IMR-90 (cell line): ENCODE measurements around the gene WEE2. TPM values are rescaled to one million over a fixed set of nuclear protein-coding genes. Genes with fewer than 3 reads are reported as not detected.

Experiments
- ATAC-seq: fragments of 200-7000 bp; cut with Tn5 transposase; 2 replicates; pipeline ENCODE4 v1.9.1; 2020; ENCODE audit warnings: low read depth, mild to moderate bottlenecking, moderate library complexity
- BruUV-seq: library from RNA; stranded (reverse); fragments of 400-500 nt; replicated peaks from 2 replicates; lab custom pipeline; 2021; lab: Mats Ljungman, UMichigan
- CTCF ChIA-PET: fragments of 300-600 bp; formaldehyde crosslinking; extraction: SDS; loops from one replicate; lab custom pipeline; 2021; ENCODE audit warnings: antibody characterized with exemption; lab: Yijun Ruan, JAX
- POLR2A ChIA-PET: fragments of 300-600 bp; sonication (Branson Sonifier 250); formaldehyde crosslinking; loops from one replicate; lab custom pipeline; 2022; ENCODE audit warnings: antibody characterized with exemption; ENCODE audit not compliant: unreplicated experiment; lab: Charles Lee
- DNase-seq: peaks from one replicate; pipeline ENCODE4 v3.0.0; 2013
- H2AFZ ChIP-seq: replicated peaks from 2 replicates; pipeline ENCODE3; 2013; ENCODE audit warnings: low read length, mild to moderate bottlenecking; ENCODE audit not compliant: poor library complexity
- H2AK5ac ChIP-seq: 2 replicates; pipeline ENCODE4 v1.6.1; 2013; ENCODE audit warnings: low read depth, low read length, inconsistent platforms
- H2AK9ac ChIP-seq: replicated peaks from 2 replicates; pipeline ENCODE3; 2013; ENCODE audit warnings: mild to moderate bottlenecking, low read depth, low read length, moderate library complexity; ENCODE audit not compliant: poor library complexity
- H2BK120ac ChIP-seq: 2 replicates; pipeline ENCODE4 v1.6.1; 2013; ENCODE audit warnings: low read depth, low read length, inconsistent platforms
- H2BK15ac ChIP-seq: 3 replicates; pipeline ENCODE4 v1.6.1; 2013; ENCODE audit warnings: low read depth, low read length, inconsistent platforms
- H2BK20ac ChIP-seq: 2 replicates; pipeline ENCODE4 v1.6.1; 2013; ENCODE audit warnings: low read depth, mild to moderate bottlenecking, inconsistent platforms, low read length, moderate library complexity
- H2BK5ac ChIP-seq: 2 replicates; pipeline ENCODE4 v1.6.1; 2013; ENCODE audit warnings: mild to moderate bottlenecking, low read depth, low read length, inconsistent platforms; ENCODE audit not compliant: poor library complexity, severe bottlenecking
- H3K14ac ChIP-seq: replicated peaks from 2 replicates; pipeline ENCODE4 v1.6.1; 2013; ENCODE audit warnings: low read depth, low read length, inconsistent platforms
- H3K18ac ChIP-seq: 2 replicates; pipeline ENCODE4 v1.6.1; 2013; ENCODE audit warnings: low read depth, low read length, control low read depth
- H3K23ac ChIP-seq: 2 replicates; pipeline ENCODE4 v1.6.1; 2013; ENCODE audit warnings: low read depth, low read length, inconsistent platforms
- H3K27ac ChIP-seq: 2 replicates; pipeline ENCODE4 v1.5.1; 2013; ENCODE audit warnings: mild to moderate bottlenecking, control low read depth, low read length; ENCODE audit not compliant: insufficient read depth
- H3K27me3 ChIP-seq: 2 replicates; pipeline ENCODE4 v1.6.1; 2013; ENCODE audit warnings: low read length; ENCODE audit not compliant: control insufficient read depth, insufficient read depth
- H3K36me3 ChIP-seq: 2 replicates; pipeline ENCODE4 v1.6.1; 2013; ENCODE audit warnings: low read length, mixed read lengths; ENCODE audit not compliant: control insufficient read depth, insufficient read depth
- H3K4ac ChIP-seq: 2 replicates; pipeline ENCODE4 v1.6.1; 2013; ENCODE audit warnings: low read depth, low read length, inconsistent platforms
- H3K4me1 ChIP-seq: 2 replicates; pipeline ENCODE4 v1.6.1; 2013; ENCODE audit warnings: low read length, mixed read lengths; ENCODE audit not compliant: control insufficient read depth, insufficient read depth
- H3K4me2 ChIP-seq: 2 replicates; pipeline ENCODE4 v1.6.1; 2013; ENCODE audit warnings: low read depth, mild to moderate bottlenecking, control low read depth, low read length, moderate library complexity
- H3K4me3 ChIP-seq: 2 replicates; pipeline ENCODE4 v1.5.1; 2013; ENCODE audit warnings: low read depth, mild to moderate bottlenecking, control low read depth, low read length, moderate library complexity; ENCODE audit not compliant: insufficient read depth
- H3K56ac ChIP-seq: 2 replicates; pipeline ENCODE4 v1.6.1; 2013; ENCODE audit warnings: low read length, inconsistent platforms; ENCODE audit not compliant: insufficient read depth; ENCODE audit errors: extremely low read depth
- H3K79me1 ChIP-seq, 2 experiments: 2 replicates each; pipeline ENCODE4 v1.6.1; 2013; ENCODE audit warnings: low read length in 2 of 2, inconsistent platforms in 1 of 2, low read depth in 1 of 2
- H3K9ac ChIP-seq: 2 replicates; pipeline ENCODE4 v1.6.1; 2013; ENCODE audit warnings: low read depth, low read length, control low read depth
- H3K9me1 ChIP-seq: 2 replicates; pipeline ENCODE4 v1.6.1; 2013; ENCODE audit warnings: low read length, inconsistent platforms; ENCODE audit not compliant: insufficient read depth
- H3K9me3 ChIP-seq: 2 replicates; pipeline ENCODE4 v1.6.1; 2013; ENCODE audit warnings: low read length; ENCODE audit not compliant: control insufficient read depth, insufficient read depth
- H4K20me1 ChIP-seq: 2 replicates; pipeline ENCODE4 v1.6.1; 2013; ENCODE audit warnings: low read length, inconsistent platforms; ENCODE audit not compliant: insufficient read depth
- H4K5ac ChIP-seq: 2 replicates; pipeline ENCODE4 v1.6.1; 2013; ENCODE audit warnings: mild to moderate bottlenecking, low read depth, low read length, control low read depth
- H4K8ac ChIP-seq, 2 experiments: 2 replicates each; pipeline ENCODE4 v1.6.1; 2013; ENCODE audit warnings: low read depth in 2 of 2, low read length in 2 of 2, control low read depth in 1 of 2, inconsistent platforms in 1 of 2
- H4K91ac ChIP-seq: 2 replicates; pipeline ENCODE4 v1.6.1; 2013; ENCODE audit warnings: low read depth, low read length, inconsistent platforms; ENCODE audit not compliant: insufficient read depth
- BHLHE40 ChIP-seq: fragments of 150-350 bp; IDR thresholded peaks from 2 replicates; pipeline ENCODE4 v1.6.1; 2016; ENCODE audit warnings: mild to moderate bottlenecking, low read depth, low read length
- CEBPB ChIP-seq: IDR thresholded peaks from 2 replicates; pipeline ENCODE4 v1.6.1; 2012; ENCODE audit warnings: low read depth, low read length, improper control_type of control experiment
- CHD1 ChIP-seq: IDR thresholded peaks from 2 replicates; pipeline ENCODE4 v1.6.1; 2012; ENCODE audit warnings: low read depth, low read length, improper control_type of control experiment
- FOS ChIP-seq: fragments of 150-350 bp; IDR thresholded peaks from 2 replicates; pipeline ENCODE4 v1.6.1; 2016; ENCODE audit warnings: low read depth, low read length
- MAFK ChIP-seq: IDR thresholded peaks from 2 replicates; pipeline ENCODE4 v1.6.1; 2012; ENCODE audit warnings: low read depth, low read length, improper control_type of control experiment
- MAZ ChIP-seq: IDR thresholded peaks from 2 replicates; pipeline ENCODE4 v1.6.1; 2012; ENCODE audit warnings: low read depth, mild to moderate bottlenecking, low read length, improper control_type of control experiment, moderate library complexity, borderline replicate concordance
- MXI1 ChIP-seq: IDR thresholded peaks from 2 replicates; pipeline ENCODE4 v1.6.1; 2012; ENCODE audit warnings: low read depth, mild to moderate bottlenecking, low read length, moderate library complexity, borderline replicate concordance
- NFE2L2 ChIP-seq: fragments of 150-350 bp; IDR thresholded peaks from 2 replicates; pipeline ENCODE4 v1.6.1; 2016; ENCODE audit warnings: low read depth, mild to moderate bottlenecking, low read length
- POLR2A ChIP-seq: IDR thresholded peaks from 2 replicates; pipeline ENCODE4 v1.6.1; 2012; ENCODE audit warnings: mild to moderate bottlenecking, low read depth, low read length
- RAD21 ChIP-seq: IDR thresholded peaks from 2 replicates; pipeline ENCODE4 v1.6.1; 2012; ENCODE audit warnings: low read length, improper control_type of control experiment
- RCOR1 ChIP-seq: IDR thresholded peaks from 2 replicates; pipeline ENCODE4 v1.6.1; 2012; ENCODE audit warnings: mild to moderate bottlenecking, low read length, improper control_type of control experiment; ENCODE audit not compliant: insufficient replicate concordance
- RFX5 ChIP-seq: IDR thresholded peaks from 2 replicates; pipeline ENCODE4 v1.8.0; 2012; ENCODE audit warnings: low read depth, mild to moderate bottlenecking, low read length, moderate library complexity
- SMC3 ChIP-seq: fragments of 150-350 bp; IDR thresholded peaks from 2 replicates; pipeline ENCODE4 v1.6.1; 2016; ENCODE audit warnings: low read depth, mild to moderate bottlenecking, antibody characterized with exemption, low read length, moderate library complexity
- WGBS, 2 experiments: methylation state at CpG; one replicate each; pipeline versions ENCODE4 v1.1.5 to v1.1.7; 2013; ENCODE audit warnings: missing lambda C conversion rate in 2 of 2; ENCODE audit not compliant: insufficient read length in 1 of 2; ENCODE audit errors: extremely low coverage in 2 of 2; 5-methylcytosine and 5-hydroxymethylcytosine counted together
- dilution Hi-C: fragments of 300-500 bp; cut with HindIII; formaldehyde crosslinking; loops from one replicate; pipeline ENCODE4 v1.14.3; 2018; ENCODE audit warnings: low sequenced_read_pairs; ENCODE audit not compliant: unreplicated experiment
- in situ Hi-C: fragments of 300-500 bp; cut with MboI; formaldehyde crosslinking; loops from 3 replicates; pipeline ENCODE4 v1.14.3; 2019; ENCODE audit warnings: low sequenced_read_pairs, inconsistent platforms, mixed read lengths
- intact Hi-C: fragments of 100-400 bp; cut with micrococcal nuclease; formaldehyde crosslinking; loops from 2 replicates; pipeline ENCODE4 v1.10.0; 2022
- polyA plus RNA-seq, 3 experiments: library from polyadenylated mRNA; depleted of rRNA; stranded (reverse); fragments of >200 nt; gene quantifications; 2 replicates each; pipeline ENCODE4 v1.2.3, GENCODE V29; 2012; ENCODE audit warnings: low replicate concordance in 1 of 3
- total RNA-seq: library from RNA; depleted of rRNA; stranded (reverse); fragments of >200 nt; gene quantifications from 2 replicates; pipeline ENCODE4 v1.2.3, GENCODE V29; 2012
- TF ChIP-seq, protein P1 (sequence below): fragments of 150-350 bp; IDR thresholded peaks from 2 replicates; pipeline ENCODE4 v1.6.1; 2017; ENCODE audit warnings: mild to moderate bottlenecking, antibody characterized with exemption, low read length, low read depth
- TF ChIP-seq, protein P2 (sequence below): fragments of 150-350 bp; IDR thresholded peaks from 2 replicates; pipeline ENCODE4 v1.6.1; 2016; ENCODE audit warnings: low read depth, mild to moderate bottlenecking, low read length, moderate library complexity, borderline replicate concordance
- TF ChIP-seq, protein P3 (sequence below): conservative IDR thresholded peaks from 2 replicates; pipeline ENCODE4 v1.5.1; 2012; ENCODE audit warnings: mild to moderate bottlenecking, low read depth, low read length, improper control_type of control experiment

Gene WEE2
- total and polyA plus RNA-seq, 2 of the 4 experiments (the other 2 are of a cell fraction): not detected

DNA sequence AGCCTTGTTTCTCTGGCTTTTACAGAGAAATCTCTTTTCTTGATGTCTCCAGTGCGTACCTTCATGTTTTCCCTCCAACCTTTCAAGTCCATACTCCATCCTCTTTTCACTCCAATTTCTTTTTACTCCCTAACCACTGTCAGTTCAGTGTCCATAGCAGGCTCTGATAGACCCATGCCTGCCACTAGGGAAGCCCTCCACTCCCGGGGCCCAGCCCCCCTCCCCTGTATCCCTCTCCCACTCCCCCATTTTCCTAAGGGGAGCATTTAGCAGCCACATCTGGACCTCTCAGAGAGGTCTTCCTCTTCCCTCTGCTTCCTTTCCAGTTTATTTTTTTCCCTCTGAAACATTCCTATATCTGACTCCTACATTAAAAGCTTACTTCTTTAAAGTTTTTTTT, 39.3 kb upstream of the WEE2 start:
- H2BK120ac ChIP-seq: no peak overlapping the region
- intact Hi-C loops: no loop called here
- no peaks in the 10 kb centered on the region for H3K9me1 ChIP-seq
- no peak overlapping the region for H2AK5ac ChIP-seq
- no peak overlapping the region for H3K56ac ChIP-seq
- dilution Hi-C loops: no loop called here
- H3K4me3 ChIP-seq: no peak overlapping the region
- ATAC-seq (no peak), DNase-seq (no peak)
- ChIA-PET POLR2A (no interaction called here), CTCF (interaction anchor here (0.6 to 1.4 kb wide), 2 partner anchors 14 to 1350 kb away, joined by 3 read pairs; no protein-coding TSS in a partner anchor)
- no peak overlapping the region for H2AK9ac ChIP-seq
- no peak overlapping the region for H2BK5ac ChIP-seq
- no peak overlapping the region for H2BK20ac ChIP-seq
- no peaks in the 10 kb centered on the region for H3K4me1 ChIP-seq
- H4K91ac ChIP-seq: no peak overlapping the region
- no peak overlapping the region for H3K23ac ChIP-seq
- H3K4ac ChIP-seq: no peak overlapping the region
- no peaks in the 10 kb centered on the region for H4K20me1 ChIP-seq
- H3K4me2 ChIP-seq: no peak overlapping the region
- BruUV-seq: no TSS peak
- H3K79me1 ChIP-seq: no peaks in the 10 kb centered on the region
- H3K27ac ChIP-seq: no peak overlapping the region
- WGBS, 2 experiments: 79 to 100% methylated on average over 1 to 2 of the region's 2 CpGs
- H4K5ac ChIP-seq: no peak overlapping the region
- no peak overlapping the region for H3K18ac ChIP-seq
- H4K8ac ChIP-seq: no peak overlapping the region
- no peak overlapping the region for H2AFZ ChIP-seq
- no peak for TF ChIP-seq POLR2A
- TF ChIP-seq NFE2L2: no peak
- no peak for TF ChIP-seq CEBPB
- TF ChIP-seq RFX5: no peak
- no peak for TF ChIP-seq CHD1
- TF ChIP-seq, protein P1, sequence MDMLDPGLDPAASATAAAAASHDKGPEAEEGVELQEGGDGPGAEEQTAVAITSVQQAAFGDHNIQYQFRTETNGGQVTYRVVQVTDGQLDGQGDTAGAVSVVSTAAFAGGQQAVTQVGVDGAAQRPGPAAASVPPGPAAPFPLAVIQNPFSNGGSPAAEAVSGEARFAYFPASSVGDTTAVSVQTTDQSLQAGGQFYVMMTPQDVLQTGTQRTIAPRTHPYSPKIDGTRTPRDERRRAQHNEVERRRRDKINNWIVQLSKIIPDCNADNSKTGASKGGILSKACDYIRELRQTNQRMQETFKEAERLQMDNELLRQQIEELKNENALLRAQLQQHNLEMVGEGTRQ: no peak
- TF ChIP-seq, protein P2, sequence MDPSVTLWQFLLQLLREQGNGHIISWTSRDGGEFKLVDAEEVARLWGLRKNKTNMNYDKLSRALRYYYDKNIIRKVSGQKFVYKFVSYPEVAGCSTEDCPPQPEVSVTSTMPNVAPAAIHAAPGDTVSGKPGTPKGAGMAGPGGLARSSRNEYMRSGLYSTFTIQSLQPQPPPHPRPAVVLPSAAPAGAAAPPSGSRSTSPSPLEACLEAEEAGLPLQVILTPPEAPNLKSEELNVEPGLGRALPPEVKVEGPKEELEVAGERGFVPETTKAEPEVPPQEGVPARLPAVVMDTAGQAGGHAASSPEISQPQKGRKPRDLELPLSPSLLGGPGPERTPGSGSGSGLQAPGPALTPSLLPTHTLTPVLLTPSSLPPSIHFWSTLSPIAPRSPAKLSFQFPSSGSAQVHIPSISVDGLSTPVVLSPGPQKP: no peak
- no peak for TF ChIP-seq MXI1
- TF ChIP-seq, protein P3, sequence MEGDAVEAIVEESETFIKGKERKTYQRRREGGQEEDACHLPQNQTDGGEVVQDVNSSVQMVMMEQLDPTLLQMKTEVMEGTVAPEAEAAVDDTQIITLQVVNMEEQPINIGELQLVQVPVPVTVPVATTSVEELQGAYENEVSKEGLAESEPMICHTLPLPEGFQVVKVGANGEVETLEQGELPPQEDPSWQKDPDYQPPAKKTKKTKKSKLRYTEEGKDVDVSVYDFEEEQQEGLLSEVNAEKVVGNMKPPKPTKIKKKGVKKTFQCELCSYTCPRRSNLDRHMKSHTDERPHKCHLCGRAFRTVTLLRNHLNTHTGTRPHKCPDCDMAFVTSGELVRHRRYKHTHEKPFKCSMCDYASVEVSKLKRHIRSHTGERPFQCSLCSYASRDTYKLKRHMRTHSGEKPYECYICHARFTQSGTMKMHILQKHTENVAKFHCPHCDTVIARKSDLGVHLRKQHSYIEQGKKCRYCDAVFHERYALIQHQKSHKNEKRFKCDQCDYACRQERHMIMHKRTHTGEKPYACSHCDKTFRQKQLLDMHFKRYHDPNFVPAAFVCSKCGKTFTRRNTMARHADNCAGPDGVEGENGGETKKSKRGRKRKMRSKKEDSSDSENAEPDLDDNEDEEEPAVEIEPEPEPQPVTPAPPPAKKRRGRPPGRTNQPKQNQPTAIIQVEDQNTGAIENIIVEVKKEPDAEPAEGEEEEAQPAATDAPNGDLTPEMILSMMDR: no peak
- no peak for TF ChIP-seq MAFK
- no peak for TF ChIP-seq MAZ
- TF ChIP-seq SMC3: no peak
- no peak for TF ChIP-seq RAD21
- no peak for TF ChIP-seq BHLHE40
- TF ChIP-seq RCOR1: no peak
- no peak for TF ChIP-seq FOS
- in situ Hi-C loops: no loop called here
- H3K9me3 ChIP-seq: no peaks in the 10 kb centered on the region
- no peak overlapping the region for H3K14ac ChIP-seq
- no peaks in the 10 kb centered on the region for H3K27me3 ChIP-seq
- H3K9ac ChIP-seq: no peak overlapping the region
- peaks cover 10% of the 10 kb centered on the region for H3K36me3 ChIP-seq
- no peak overlapping the region for H2BK15ac ChIP-seq
